GM12892 (cell line): ENCODE data around the gene P4HB.
A peak's percentile ranks its signal among the peaks of the same experiment; 100 is the strongest.

Source experiments
- POLR2A ChIP-seq: IDR thresholded peaks from 2 replicates; pipeline ENCODE4 v1.6.1; 2011; ENCODE audit warnings: low read depth, low read length, control low read depth
- POLR2AphosphoS5 ChIP-seq: IDR thresholded peaks from 2 replicates; pipeline ENCODE4 v1.6.1; 2011; ENCODE audit warnings: low read depth, low read length, control low read depth

DNA sequence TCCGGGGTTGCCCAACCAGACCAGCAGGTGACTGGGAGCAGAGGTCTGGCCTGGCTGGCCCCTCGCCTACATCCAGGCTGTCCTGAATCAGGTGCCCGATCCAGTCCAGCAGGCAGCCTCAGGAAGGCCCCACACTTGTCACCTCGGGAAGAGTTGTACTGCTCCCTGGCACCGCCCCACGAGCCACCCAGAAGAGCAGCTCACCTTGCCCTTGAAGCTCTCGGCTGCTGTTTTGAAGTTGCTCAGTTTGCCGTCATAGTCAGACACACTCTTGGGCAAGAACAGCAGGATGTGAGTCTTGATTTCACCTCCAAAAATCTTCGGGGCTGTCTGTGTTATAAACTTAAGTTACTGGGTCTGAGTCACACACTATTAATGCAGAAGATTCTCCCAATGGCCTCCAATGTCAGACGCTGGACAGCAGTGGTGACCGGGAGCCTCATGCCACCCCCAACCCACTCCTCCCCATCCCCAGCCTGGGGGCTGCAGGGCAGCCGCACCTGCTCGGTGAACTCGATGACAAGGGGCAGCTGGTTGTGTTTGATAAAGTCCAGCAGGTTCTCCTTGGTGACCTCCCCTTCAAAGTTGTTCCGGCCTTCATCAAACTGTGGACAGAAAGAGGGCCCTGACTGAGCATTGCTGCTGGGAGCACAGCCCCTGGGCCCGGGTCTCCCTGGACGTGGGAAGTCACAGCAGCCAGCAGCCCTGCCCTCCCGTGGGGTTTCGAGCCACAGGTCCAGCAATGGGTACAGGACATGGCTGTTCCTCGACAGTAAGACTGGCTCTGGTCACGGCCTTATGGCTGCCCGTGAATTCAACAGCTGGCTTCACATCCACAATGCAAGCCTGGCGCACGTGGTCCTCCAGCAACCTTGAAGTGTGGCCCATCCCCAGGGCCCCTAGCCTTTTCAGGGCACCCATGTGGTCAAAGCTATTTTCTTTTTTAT lies 13.3 kb downstream of the P4HB start:
- peak; percentile 25; the same call in 1 of the 2 replicates for TF ChIP-seq POLR2A
- peak; percentile 43 for TF ChIP-seq POLR2AphosphoS5
